ENCODE results near the gene PAK4.
"Not testable (repeated sequence)": the region's sequence is repeated elsewhere in the genome, so short reads cannot be mapped to it uniquely, and the experiment has no call there.

The PAK4 gene

GRCh38 chr19:39100500-39101166 is 25.0 kb upstream of the PAK4 start:
- no peak for DNase-seq (ENCODE audit: low spot score)

GRCh38 chr19:39103151-39103550 is 22.4 kb upstream of the PAK4 start:
- peak; percentile 63 for DNase-seq (ENCODE audit: low spot score)

GRCh38 chr19:39104186-39104596 is 21.4 kb upstream of the PAK4 start:
- DNase-seq (ENCODE audit: low spot score) = peak; percentile 94

GRCh38 chr19:39106194-39106593 is 19.4 kb upstream of the PAK4 start:
- peak; percentile 87 for DNase-seq (ENCODE audit: low spot score)

- DNase-seq (ENCODE audit: low spot score) = no peak
Observed at GRCh38 chr19:39109641-39110040, 15.9 kb upstream of the PAK4 start.

GRCh38 chr19:39110263-39110967 is 15.2 kb upstream of the PAK4 start:
- peak; percentile 78 for DNase-seq (ENCODE audit: low spot score)

- DNase-seq (ENCODE audit: low spot score) = no peak
Observed at GRCh38 chr19:39111593-39112199, 13.9 kb upstream of the PAK4 start.

GRCh38 chr19:39112338-39112890 is 13.2 kb upstream of the PAK4 start:
- DNase-seq (ENCODE audit: low spot score) = no peak

GRCh38 chr19:39113199-39113598 is 12.4 kb upstream of the PAK4 start:
- no peak for DNase-seq (ENCODE audit: low spot score)

- no peak for DNase-seq (ENCODE audit: low spot score)
Observed at GRCh38 chr19:39115105-39115847, 10.3 kb upstream of the PAK4 start.

GRCh38 chr19:39117023-39117422 is 8.6 kb upstream of the PAK4 start:
- not testable (repeated sequence) for DNase-seq (ENCODE audit: low spot score)

- no peak for DNase-seq (ENCODE audit: low spot score)
Observed at GRCh38 chr19:39119830-39120229, 5.8 kb upstream of the PAK4 start.

GRCh38 chr19:39122934-39123731 is 2.5 kb upstream of the PAK4 start:
- DNase-seq (ENCODE audit: low spot score) = no peak

- no peak for DNase-seq (ENCODE audit: low spot score)
Observed at GRCh38 chr19:39124136-39124764, 1.3 kb upstream of the PAK4 start.

GRCh38 chr19:39125199-39125553 is 410 bp upstream of the PAK4 start:
- DNase-seq (ENCODE audit: low spot score) = no peak

- no peak for DNase-seq (ENCODE audit: low spot score)
Observed at GRCh38 chr19:39126312-39127187, 964 bp downstream of the PAK4 start.

- DNase-seq (ENCODE audit: low spot score) = peak; percentile 84
Observed at GRCh38 chr19:39127812-39128515, 2.4 kb downstream of the PAK4 start.

GRCh38 chr19:39128516-39129079 is 3.0 kb downstream of the PAK4 start:
- peak; percentile 37 for DNase-seq (ENCODE audit: low spot score)

GRCh38 chr19:39129116-39129515 is 3.5 kb downstream of the PAK4 start:
- DNase-seq (ENCODE audit: low spot score) = no peak
